Vagina (tissue), 2 donors: ENCODE measurements around the gene MPHOSPH9. TPM values are rescaled to one million over a fixed set of nuclear protein-coding genes. Genes with fewer than 3 reads are reported as not detected.
"Not testable (repeated sequence)": the region's sequence is repeated elsewhere in the genome, so short reads cannot be mapped to it uniquely, and the experiment has no call there.

Experiments
- DNase-seq, 2 donors: peaks; one replicate each; pipeline ENCODE4 v3.0.0-alpha.2; 2017; ENCODE audit errors: extremely low spot score in 2 of 2
- H3K27ac ChIP-seq: fragments of 200-600 bp; sonication (generic); one replicate; pipeline ENCODE4 v1.5.1; 2019
- H3K27me3 ChIP-seq: fragments of 200-600 bp; sonication (generic); one replicate; pipeline ENCODE4 v1.5.1; 2019
- H3K36me3 ChIP-seq, 2 donors: fragments of 200-600 bp; sonication (generic); one replicate each; pipeline ENCODE4 v1.5.1; 2017 to 2019
- H3K4me1 ChIP-seq: fragments of 200-600 bp; sonication (generic); one replicate; pipeline ENCODE4 v1.5.1; 2019
- H3K4me3 ChIP-seq, 2 donors: fragments of 200-600 bp; sonication (generic); 1 replicate in 1 of 2; 2 replicates in 1 of 2; pipeline ENCODE4 v1.5.1; 2016 to 2019
- H3K9me3 ChIP-seq: fragments of 200-600 bp; sonication (generic); one replicate; pipeline ENCODE4 v1.5.1; 2019
- CTCF ChIP-seq, 3 experiments: fragments of 450-650 bp in 2 of 3; fragments of 200-600 bp in 1 of 3; sonication (generic) in 1 of 3; IDR thresholded peaks; one replicate each; pipeline ENCODE4 v1.5.1; 2017 to 2019; ENCODE audit warnings: antibody characterized with exemption in 3 of 3, mild to moderate bottlenecking in 2 of 3, moderate library complexity in 2 of 3
- POLR2A ChIP-seq, 2 donors: fragments of 450-650 bp; IDR thresholded peaks; one replicate each; pipeline ENCODE4 v1.6.1; 2017; ENCODE audit warnings: antibody characterized with exemption in 2 of 2, mild to moderate bottlenecking in 2 of 2, moderate library complexity in 2 of 2
- POLR2AphosphoS5 ChIP-seq, 2 donors: sonication (generic); formaldehyde crosslinking; IDR thresholded peaks; one replicate each; pipeline ENCODE4 v1.9.0; 2017; ENCODE audit warnings: antibody characterized with exemption in 2 of 2, mild to moderate bottlenecking in 2 of 2, low read depth in 1 of 2; ENCODE audit not compliant: insufficient read depth in 1 of 2
- intact Hi-C: fragments of 100-400 bp; cut with DNase I; formaldehyde crosslinking; loops from one replicate; pipeline ENCODE4 v1.15.1; 2023
- total RNA-seq: library from RNA; depleted of rRNA; stranded (reverse); fragments of >200 nt; gene quantifications from one replicate; pipeline ENCODE4 v1.2.3, GENCODE V29; 2016

The MPHOSPH9 gene
- total RNA-seq, 1 donor from 2014 or later, result 17.9 TPM

GRCh38 chr12:123260081-123260480, 27.1 kb upstream of the MPHOSPH9 start:
- H3K9me3 ChIP-seq, result no peaks in the 10 kb centered on the region
- no peaks in the 10 kb centered on the region for H3K27me3 ChIP-seq
- DNase-seq, result no peak
- intact Hi-C loops, result loop anchor here (10.0 kb wide), 2 partner anchors 125 to 345 kb away; partner anchors contain the start of genes DDX55 and KMT5A
- H3K36me3 ChIP-seq, result peaks cover 0 to 81% of the 10 kb centered on the region in 2 donors
- no peak overlapping the region for H3K4me3 ChIP-seq
- TF ChIP-seq POLR2A (IDR thresholded peaks at IDR 0.05) (no peak), CTCF (IDR thresholded peaks at IDR 0.05) (no peak), POLR2AphosphoS5 (IDR thresholded peaks at IDR 0.05; ENCODE audit: insufficient read depth in 1 of 2, low read depth in 1 of 2) (no peak)
- H3K27ac ChIP-seq, result no peak overlapping the region
- peaks cover 5% of the 10 kb centered on the region for H3K4me1 ChIP-seq

- TF ChIP-seq CTCF (IDR thresholded peaks at IDR 0.05) (no peak), POLR2AphosphoS5 (IDR thresholded peaks at IDR 0.05; ENCODE audit: insufficient read depth in 1 of 2, low read depth in 1 of 2) (no peak), POLR2A (IDR thresholded peaks at IDR 0.05) (no peak)
- Histone ChIP-seq H3K4me3 (no peak overlapping the region), H3K27me3 (no peaks in the 10 kb centered on the region), H3K27ac (no peak overlapping the region), H3K4me1 (peaks cover 5% of the 10 kb centered on the region), H3K36me3 (peaks cover 0 to 83% of the 10 kb centered on the region in 2 donors), H3K9me3 (no peaks in the 10 kb centered on the region)
- no peak for DNase-seq
- intact Hi-C loops, result no loop called here
Measured at GRCh38 chr12:123258593-123258992, 25.7 kb upstream of the MPHOSPH9 start.

- Histone ChIP-seq H3K4me1 (peaks cover 35% of the 10 kb centered on the region), H3K27me3 (no peaks in the 10 kb centered on the region), H3K27ac (no peak overlapping the region), H3K36me3 (peaks cover 0 to 52% of the 10 kb centered on the region in 2 donors), H3K9me3 (no peaks in the 10 kb centered on the region), H3K4me3 (no peak overlapping the region)
- TF ChIP-seq POLR2A (IDR thresholded peaks at IDR 0.05) (no peak), CTCF (IDR thresholded peaks at IDR 0.05) (no peak), POLR2AphosphoS5 (IDR thresholded peaks at IDR 0.05; ENCODE audit: insufficient read depth in 1 of 2, low read depth in 1 of 2) (no peak)
- intact Hi-C loops, result no loop called here
- DNase-seq, result no peak
Measured at GRCh38 chr12:123254853-123255446, 22.0 kb upstream of the MPHOSPH9 start.

GRCh38 chr12:123253641-123254459, 20.9 kb upstream of the MPHOSPH9 start:
- TF ChIP-seq POLR2A (IDR thresholded peaks at IDR 0.05) (no peak), POLR2AphosphoS5 (IDR thresholded peaks at IDR 0.05; ENCODE audit: insufficient read depth in 1 of 2, low read depth in 1 of 2) (no peak), CTCF (IDR thresholded peaks at IDR 0.05) (no peak)
- H3K9me3 ChIP-seq, result no peaks in the 10 kb centered on the region
- intact Hi-C loops, result no loop called here
- H3K36me3 ChIP-seq, result peaks cover 0 to 46% of the 10 kb centered on the region in 2 donors
- H3K27ac ChIP-seq, result no peak overlapping the region
- H3K4me3 ChIP-seq, result no peak overlapping the region
- DNase-seq, result peak in 1 of 2 donors; percentile 75
- H3K27me3 ChIP-seq, result no peaks in the 10 kb centered on the region
- H3K4me1 ChIP-seq, result peaks cover 35% of the 10 kb centered on the region

- H3K4me3 ChIP-seq, H3K27me3 ChIP-seq, DNase-seq, intact Hi-C loops, H3K9me3 ChIP-seq: not testable (repeated sequence)
- Histone ChIP-seq H3K36me3 (peaks cover 0 to 32% of the 10 kb centered on the region in 2 donors), H3K27ac (peak overlapping the region; percentile 63), H3K4me1 (peaks cover 35% of the 10 kb centered on the region)
Measured at GRCh38 chr12:123252365-123252764, 19.4 kb upstream of the MPHOSPH9 start.
